ENCODE data around the gene AEBP1.

The AEBP1 gene

GRCh38 chr7:44144968-44145478, 40.9 kb downstream of the AEBP1 start:
- DNase-seq = no peak

- DNase-seq = peak in 3 of 5 donors; percentile 45 to 57 (median 47)
These were observed 41.4 kb downstream of the AEBP1 start for GRCh38 chr7:44145479-44145968.

- peak; percentile 41 to 74 (median 58) for DNase-seq
These were observed 42.1 kb downstream of the AEBP1 start for GRCh38 chr7:44145969-44146911.

GRCh38 chr7:44147026-44147991, 43.2 kb downstream of the AEBP1 start:
- no peak for DNase-seq

- no peak for DNase-seq
These were observed 44.0 kb downstream of the AEBP1 start for GRCh38 chr7:44148166-44148565.

GRCh38 chr7:44148961-44149536, 44.9 kb downstream of the AEBP1 start:
- DNase-seq = no peak

GRCh38 chr7:44149571-44150465, 45.7 kb downstream of the AEBP1 start:
- DNase-seq = no peak

- no peak for DNase-seq
These were observed 46.3 kb downstream of the AEBP1 start for GRCh38 chr7:44150466-44150832.

GRCh38 chr7:44150966-44151941, 47.1 kb downstream of the AEBP1 start:
- DNase-seq = no peak

- no peak for DNase-seq
These were observed 47.8 kb downstream of the AEBP1 start for GRCh38 chr7:44151956-44152355.

- no peak for DNase-seq
These were observed 49.1 kb downstream of the AEBP1 start for GRCh38 chr7:44152971-44153947.

GRCh38 chr7:44153948-44154335, 49.8 kb downstream of the AEBP1 start:
- no peak for DNase-seq

GRCh38 chr7:44154703-44155102, 50.6 kb downstream of the AEBP1 start:
- no peak for DNase-seq

- no peak for DNase-seq
These were observed 51.3 kb downstream of the AEBP1 start for GRCh38 chr7:44155191-44156185.

- DNase-seq = no peak
These were observed 52.4 kb downstream of the AEBP1 start for GRCh38 chr7:44156453-44157010.

- DNase-seq = no peak
These were observed 53.3 kb downstream of the AEBP1 start for GRCh38 chr7:44157116-44158080.

All from T-helper 1 cell (primary cell).